Ascending aorta (tissue), 2 donors: ENCODE data around the gene XYLT1. TPM values are rescaled to one million over a fixed set of nuclear protein-coding genes. Genes with fewer than 3 reads are reported as not detected.

Experiments used
- DNase-seq, 2 donors: peaks; one replicate each; pipeline ENCODE4 v3.0.0-alpha.2; 2019; ENCODE audit warnings: low spot score in 2 of 2
- H3K27ac ChIP-seq, 2 donors: fragments of 200-600 bp; sonication (generic); one replicate each; pipeline ENCODE4 v1.5.1; 2016 to 2017; ENCODE audit warnings: mild to moderate bottlenecking in 1 of 2
- H3K27me3 ChIP-seq: fragments of 200-600 bp; sonication (generic); one replicate; pipeline ENCODE4 v1.5.1; 2017
- H3K36me3 ChIP-seq, 2 donors: fragments of 200-600 bp; sonication (generic); one replicate each; pipeline ENCODE4 v1.5.1; 2016
- H3K4me1 ChIP-seq, 2 donors: fragments of 200-600 bp; sonication (generic); one replicate each; pipeline ENCODE4 v1.5.1; 2016 to 2017; ENCODE audit warnings: mild to moderate bottlenecking in 1 of 2
- H3K4me3 ChIP-seq, 2 donors: fragments of 200-600 bp; sonication (generic); one replicate each; pipeline ENCODE4 v1.5.1; 2016 to 2017; ENCODE audit warnings: mild to moderate bottlenecking in 1 of 2
- H3K9me3 ChIP-seq, 2 donors: fragments of 200-600 bp; sonication (generic); one replicate each; pipeline ENCODE4 v1.5.1; 2016
- intact Hi-C: fragments of 100-400 bp; cut with DNase I; formaldehyde crosslinking; loops from one replicate; pipeline ENCODE4 v1.15.1; 2023
- total RNA-seq: library from RNA; depleted of rRNA; stranded (reverse); fragments of >200 nt; gene quantifications from one replicate; pipeline ENCODE4 v1.1.0, GENCODE V29; 2016
- TF ChIP-seq, protein P1 (sequence below), 3 experiments: fragments of 200-600 bp in 2 of 3; fragments of 450-650 bp in 1 of 3; sonication (generic) in 2 of 3; IDR thresholded peaks; one replicate each; pipeline ENCODE4 v1.5.1; 2016 to 2019; ENCODE audit warnings: antibody characterized with exemption in 3 of 3, mild to moderate bottlenecking in 1 of 3, moderate library complexity in 1 of 3

XYLT1 gene
- total RNA-seq, 1 donor from 2014 or later, result 6.7 TPM

GRCh38 chr16:17282247-17282646 lies 188.5 kb downstream of the XYLT1 start:
- H3K36me3 ChIP-seq, result no peaks in the 10 kb centered on the region
- no peaks in the 10 kb centered on the region for H3K9me3 ChIP-seq
- no peaks in the 10 kb centered on the region for H3K27me3 ChIP-seq
- H3K4me1 ChIP-seq, result no peaks in the 10 kb centered on the region
- no peak for DNase-seq
- H3K4me3 ChIP-seq, result no peak overlapping the region
- H3K27ac ChIP-seq, result no peak overlapping the region
- intact Hi-C loops, result no loop called here
- TF ChIP-seq, protein P1, sequence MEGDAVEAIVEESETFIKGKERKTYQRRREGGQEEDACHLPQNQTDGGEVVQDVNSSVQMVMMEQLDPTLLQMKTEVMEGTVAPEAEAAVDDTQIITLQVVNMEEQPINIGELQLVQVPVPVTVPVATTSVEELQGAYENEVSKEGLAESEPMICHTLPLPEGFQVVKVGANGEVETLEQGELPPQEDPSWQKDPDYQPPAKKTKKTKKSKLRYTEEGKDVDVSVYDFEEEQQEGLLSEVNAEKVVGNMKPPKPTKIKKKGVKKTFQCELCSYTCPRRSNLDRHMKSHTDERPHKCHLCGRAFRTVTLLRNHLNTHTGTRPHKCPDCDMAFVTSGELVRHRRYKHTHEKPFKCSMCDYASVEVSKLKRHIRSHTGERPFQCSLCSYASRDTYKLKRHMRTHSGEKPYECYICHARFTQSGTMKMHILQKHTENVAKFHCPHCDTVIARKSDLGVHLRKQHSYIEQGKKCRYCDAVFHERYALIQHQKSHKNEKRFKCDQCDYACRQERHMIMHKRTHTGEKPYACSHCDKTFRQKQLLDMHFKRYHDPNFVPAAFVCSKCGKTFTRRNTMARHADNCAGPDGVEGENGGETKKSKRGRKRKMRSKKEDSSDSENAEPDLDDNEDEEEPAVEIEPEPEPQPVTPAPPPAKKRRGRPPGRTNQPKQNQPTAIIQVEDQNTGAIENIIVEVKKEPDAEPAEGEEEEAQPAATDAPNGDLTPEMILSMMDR (IDR thresholded peaks at IDR 0.05), result no peak

DNA sequence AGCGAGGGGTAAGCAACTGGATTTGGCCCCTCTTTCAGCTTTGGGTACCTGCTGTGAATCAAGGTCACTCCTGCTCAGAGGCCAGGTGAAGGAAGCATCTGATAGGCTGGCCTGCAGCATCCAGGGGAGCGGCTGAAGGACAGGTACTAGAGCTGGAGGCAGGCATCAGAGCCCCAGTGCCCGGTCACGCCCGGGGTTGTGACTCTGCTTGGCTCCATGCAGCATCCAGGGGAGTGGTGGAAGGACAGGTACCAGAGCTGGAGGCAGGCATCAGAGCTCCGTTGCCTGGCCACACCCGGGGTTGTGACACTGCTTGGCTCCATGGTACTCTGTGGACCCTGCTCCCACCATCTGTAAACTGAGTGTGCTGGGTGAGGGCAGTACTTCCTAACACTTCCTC lies 189.7 kb downstream of the XYLT1 start:
- DNase-seq, result no peak
- intact Hi-C loops, result no loop called here
- no peaks in the 10 kb centered on the region for H3K36me3 ChIP-seq

GRCh38 chr16:17278988-17279387 lies 191.8 kb downstream of the XYLT1 start:
- Histone ChIP-seq H3K4me3 (no peak overlapping the region), H3K27me3 (no peaks in the 10 kb centered on the region), H3K4me1 (no peaks in the 10 kb centered on the region), H3K27ac (no peak overlapping the region), H3K36me3 (no peaks in the 10 kb centered on the region), H3K9me3 (no peaks in the 10 kb centered on the region)
- TF ChIP-seq, protein P1 (IDR thresholded peaks at IDR 0.05), result no peak
- no peak for DNase-seq
- intact Hi-C loops, result loop anchor here (2.0 kb wide), 1 partner anchor 190 kb away; no protein-coding TSS in a partner anchor

More for the DNA sequence above, 189.7 kb downstream of the XYLT1 start:
- Histone ChIP-seq H3K9me3 (no peaks in the 10 kb centered on the region), H3K27me3 (no peaks in the 10 kb centered on the region), H3K27ac (no peak overlapping the region), H3K4me3 (no peak overlapping the region), H3K4me1 (no peaks in the 10 kb centered on the region)
- TF ChIP-seq, protein P1 (IDR thresholded peaks at IDR 0.05), result no peak

GRCh38 chr16:17277981-17278381 lies 192.8 kb downstream of the XYLT1 start:
- intact Hi-C loops, result loop anchor here (2.0 kb wide), 1 partner anchor 191 kb away; no protein-coding TSS in a partner anchor
- Histone ChIP-seq H3K4me3 (no peak overlapping the region), H3K27me3 (no peaks in the 10 kb centered on the region), H3K27ac (no peak overlapping the region), H3K9me3 (no peaks in the 10 kb centered on the region), H3K4me1 (no peaks in the 10 kb centered on the region), H3K36me3 (no peaks in the 10 kb centered on the region)
- TF ChIP-seq, protein P1 (IDR thresholded peaks at IDR 0.05), result peak; percentile 18 to 52 (median 35)
- DNase-seq, result no peak

DNA sequence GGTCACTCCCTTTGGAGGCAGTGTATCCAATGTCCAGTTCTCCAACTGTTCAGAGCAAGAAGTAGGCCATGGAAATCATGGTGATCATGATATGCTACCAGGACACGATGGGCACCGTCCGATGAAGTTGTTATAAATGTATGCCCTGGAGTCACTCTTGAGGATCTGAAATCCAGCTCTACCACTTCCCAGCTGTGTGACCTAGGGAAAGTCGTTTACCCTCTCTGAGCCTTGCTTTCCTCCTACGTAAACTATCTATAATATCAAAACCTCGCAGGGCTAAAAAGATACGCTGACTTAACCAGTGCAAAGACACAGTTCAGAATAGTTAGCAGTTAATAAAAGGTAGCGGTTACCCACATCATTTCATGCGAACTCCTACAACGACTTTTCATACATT lies 194.2 kb downstream of the XYLT1 start:
- TF ChIP-seq, protein P1 (IDR thresholded peaks at IDR 0.05), result no peak

DNA sequence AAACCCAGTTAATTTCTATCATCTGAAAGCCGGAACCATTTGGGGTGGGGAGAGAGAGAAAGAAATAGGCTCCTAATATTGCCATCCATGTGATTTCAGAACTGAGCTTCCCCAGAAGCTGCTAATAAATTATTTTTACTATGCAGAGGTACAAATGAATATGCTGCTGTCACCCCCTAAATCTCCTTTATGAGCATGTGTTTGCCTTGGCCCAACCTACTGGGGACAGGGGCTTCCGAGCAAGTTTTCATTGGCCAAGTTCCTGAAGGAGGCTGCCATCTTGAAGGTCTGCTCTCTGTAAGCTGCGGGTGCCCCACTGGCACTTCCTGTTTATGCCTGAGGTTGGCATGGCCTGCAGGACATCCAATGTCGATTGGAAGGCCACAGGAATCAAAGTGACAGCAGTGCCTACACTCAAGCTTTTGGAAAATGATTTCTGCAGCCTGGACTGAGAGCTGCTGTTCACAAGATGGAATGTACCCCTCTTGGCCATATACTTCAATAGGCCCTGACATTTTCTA lies 194.7 kb downstream of the XYLT1 start:
- Histone ChIP-seq H3K27me3 (no peaks in the 10 kb centered on the region), H3K4me1 (peaks cover 3 to 7% of the 10 kb centered on the region in 2 donors), H3K4me3 (no peak overlapping the region), H3K36me3 (no peaks in the 10 kb centered on the region), H3K27ac (no peak overlapping the region), H3K9me3 (no peaks in the 10 kb centered on the region)
- no peak for DNase-seq
- TF ChIP-seq, protein P1 (IDR thresholded peaks at IDR 0.05), result no peak
- intact Hi-C loops, result no loop called here

More for the DNA sequence above, 194.2 kb downstream of the XYLT1 start:
- Histone ChIP-seq H3K36me3 (no peaks in the 10 kb centered on the region), H3K27me3 (no peaks in the 10 kb centered on the region), H3K9me3 (no peaks in the 10 kb centered on the region), H3K27ac (no peak overlapping the region), H3K4me1 (peaks cover 0 to 3% of the 10 kb centered on the region in 2 donors), H3K4me3 (no peak overlapping the region)
- intact Hi-C loops, result no loop called here
- no peak for DNase-seq
